Parathyroid adenoma (tissue), 2 donors: ENCODE results near the gene ZBTB46.

Experiments used
- H2AFZ ChIP-seq: fragments of 300-600 bp; sonication (generic); one replicate; pipeline ENCODE4 v1.7.0; 2017; ENCODE audit warnings: antibody characterized with exemption, mild to moderate bottlenecking
- H3K27ac ChIP-seq: fragments of 300-600 bp; sonication (generic); one replicate; pipeline ENCODE4 v1.7.0; 2017
- H3K27me3 ChIP-seq: fragments of 300-600 bp; sonication (generic); one replicate; pipeline ENCODE4 v1.7.0; 2017; ENCODE audit warnings: low read length; ENCODE audit not compliant: control insufficient read depth, insufficient read depth
- H3K36me3 ChIP-seq: fragments of 300-600 bp; sonication (generic); one replicate; pipeline ENCODE4 v1.7.0; 2017; ENCODE audit warnings: low read length; ENCODE audit not compliant: control insufficient read depth, insufficient read depth
- H3K4me1 ChIP-seq: fragments of 300-600 bp; sonication (generic); one replicate; pipeline ENCODE4 v1.7.0; 2017; ENCODE audit warnings: control low read depth
- H3K4me2 ChIP-seq: fragments of 300-600 bp; sonication (generic); one replicate; pipeline ENCODE4 v1.7.0; 2017; ENCODE audit warnings: low read length
- H3K4me3 ChIP-seq: fragments of 300-600 bp; sonication (generic); one replicate; pipeline ENCODE4 v1.7.0; 2017; ENCODE audit warnings: low read depth, low read length
- H3K79me2 ChIP-seq: fragments of 300-600 bp; sonication (generic); one replicate; pipeline ENCODE4 v1.7.0; 2017; ENCODE audit warnings: control low read depth
- H3K9ac ChIP-seq: fragments of 300-600 bp; sonication (generic); one replicate; pipeline ENCODE4 v1.7.0; 2017; ENCODE audit warnings: mild to moderate bottlenecking
- H3K9me3 ChIP-seq: fragments of 300-600 bp; sonication (generic); one replicate; pipeline ENCODE4 v1.7.0; 2017; ENCODE audit warnings: low read length; ENCODE audit not compliant: control insufficient read depth
- TF ChIP-seq, protein P1 (sequence below): fragments of 300-600 bp; sonication (generic); IDR thresholded peaks from one replicate; pipeline ENCODE4 v1.7.0; 2017; ENCODE audit warnings: antibody characterized with exemption, mild to moderate bottlenecking
- donor health status: primary hyperparathyroidism.

Gene ZBTB46

GRCh38 chr20:63745961-63746731 lies 84.9 kb downstream of the ZBTB46 start:
- Histone ChIP-seq H3K4me1 (peaks cover 6% of the 10 kb centered on the region), H3K27me3 (no peaks in the 10 kb centered on the region), H3K79me2 (no peaks in the 10 kb centered on the region), H3K36me3 (no peaks in the 10 kb centered on the region), H3K4me2 (no peak overlapping the region), H3K4me3 (no peak overlapping the region), H3K9ac (no peak overlapping the region), H2AFZ (no peak overlapping the region), H3K9me3 (no peaks in the 10 kb centered on the region), H3K27ac (no peak overlapping the region)
- TF ChIP-seq, protein P1, sequence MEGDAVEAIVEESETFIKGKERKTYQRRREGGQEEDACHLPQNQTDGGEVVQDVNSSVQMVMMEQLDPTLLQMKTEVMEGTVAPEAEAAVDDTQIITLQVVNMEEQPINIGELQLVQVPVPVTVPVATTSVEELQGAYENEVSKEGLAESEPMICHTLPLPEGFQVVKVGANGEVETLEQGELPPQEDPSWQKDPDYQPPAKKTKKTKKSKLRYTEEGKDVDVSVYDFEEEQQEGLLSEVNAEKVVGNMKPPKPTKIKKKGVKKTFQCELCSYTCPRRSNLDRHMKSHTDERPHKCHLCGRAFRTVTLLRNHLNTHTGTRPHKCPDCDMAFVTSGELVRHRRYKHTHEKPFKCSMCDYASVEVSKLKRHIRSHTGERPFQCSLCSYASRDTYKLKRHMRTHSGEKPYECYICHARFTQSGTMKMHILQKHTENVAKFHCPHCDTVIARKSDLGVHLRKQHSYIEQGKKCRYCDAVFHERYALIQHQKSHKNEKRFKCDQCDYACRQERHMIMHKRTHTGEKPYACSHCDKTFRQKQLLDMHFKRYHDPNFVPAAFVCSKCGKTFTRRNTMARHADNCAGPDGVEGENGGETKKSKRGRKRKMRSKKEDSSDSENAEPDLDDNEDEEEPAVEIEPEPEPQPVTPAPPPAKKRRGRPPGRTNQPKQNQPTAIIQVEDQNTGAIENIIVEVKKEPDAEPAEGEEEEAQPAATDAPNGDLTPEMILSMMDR, result no peak

DNA sequence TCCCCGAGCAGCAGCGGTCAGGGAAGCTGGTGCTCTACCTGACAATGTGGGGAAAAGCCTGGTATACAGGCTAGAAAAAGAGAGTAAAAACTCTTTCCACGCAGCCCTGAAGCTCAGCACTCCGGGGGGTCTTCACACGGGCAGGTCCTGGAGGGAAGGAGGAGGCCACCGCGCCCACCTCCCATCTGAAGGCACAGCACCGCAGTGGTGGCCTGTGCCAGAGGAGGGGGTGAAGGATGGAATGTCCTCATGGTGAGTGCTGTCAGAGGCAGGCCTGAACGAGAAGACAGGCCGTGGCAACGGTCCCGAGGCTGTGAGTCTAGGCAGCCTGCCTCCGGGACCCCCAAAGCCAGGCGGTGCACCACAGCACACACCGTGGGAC lies 85.6 kb downstream of the ZBTB46 start:
- no peak overlapping the region for H2AFZ ChIP-seq
- peaks cover 10% of the 10 kb centered on the region for H3K4me1 ChIP-seq
- no peak overlapping the region for H3K4me2 ChIP-seq
- no peaks in the 10 kb centered on the region for H3K36me3 ChIP-seq
- no peaks in the 10 kb centered on the region for H3K9me3 ChIP-seq
- H3K79me2 ChIP-seq, result no peaks in the 10 kb centered on the region
- H3K9ac ChIP-seq, result no peak overlapping the region
- no peaks in the 10 kb centered on the region for H3K27me3 ChIP-seq
- TF ChIP-seq, protein P1, result no peak
- H3K4me3 ChIP-seq, result no peak overlapping the region
- no peak overlapping the region for H3K27ac ChIP-seq

GRCh38 chr20:63744574-63745423 lies 86.3 kb downstream of the ZBTB46 start:
- Histone ChIP-seq H3K9me3 (no peaks in the 10 kb centered on the region), H3K4me3 (no peak overlapping the region), H3K9ac (no peak overlapping the region), H3K27ac (no peak overlapping the region), H3K36me3 (no peaks in the 10 kb centered on the region), H3K79me2 (no peaks in the 10 kb centered on the region), H3K4me2 (no peak overlapping the region), H2AFZ (no peak overlapping the region), H3K4me1 (peaks cover 10% of the 10 kb centered on the region), H3K27me3 (no peaks in the 10 kb centered on the region)
- TF ChIP-seq, protein P1, result no peak

GRCh38 chr20:63744158-63744557 lies 86.9 kb downstream of the ZBTB46 start:
- Histone ChIP-seq H3K79me2 (no peaks in the 10 kb centered on the region), H2AFZ (no peak overlapping the region), H3K27ac (no peak overlapping the region), H3K27me3 (no peaks in the 10 kb centered on the region), H3K9me3 (no peaks in the 10 kb centered on the region), H3K4me3 (no peak overlapping the region), H3K4me2 (no peak overlapping the region), H3K36me3 (no peaks in the 10 kb centered on the region), H3K9ac (no peak overlapping the region), H3K4me1 (peaks cover 10% of the 10 kb centered on the region)
- TF ChIP-seq, protein P1, result no peak
